KOPT-K1 (cell line): Measurements from ENCODE around the gene PRDM8.
"Not testable (repeated sequence)": the region's sequence is repeated elsewhere in the genome, so short reads cannot be mapped to it uniquely, and the experiment has no call there.

Experiments used
- H3K27ac ChIP-seq: fragments of 200-600 bp; sonication (generic); 2 replicates; pipeline ENCODE4 v1.5.1; 2016; ENCODE audit warnings: antibody characterized with exemption, mild to moderate bottlenecking, low read depth, low read length; ENCODE audit not compliant: poor library complexity, severe bottlenecking
- H3K36me3 ChIP-seq: fragments of 200-600 bp; sonication (generic); 2 replicates; pipeline ENCODE4 v1.5.1; 2017; ENCODE audit warnings: antibody characterized with exemption, mild to moderate bottlenecking, low read length, moderate library complexity; ENCODE audit not compliant: insufficient read depth
- H3K9me3 ChIP-seq: fragments of 200-600 bp; sonication (generic); 2 replicates; pipeline ENCODE4 v1.5.1; 2017; ENCODE audit warnings: antibody characterized with exemption, low read length, mild to moderate bottlenecking; ENCODE audit not compliant: insufficient read depth, poor library complexity, severe bottlenecking

PRDM8 gene

DNA sequence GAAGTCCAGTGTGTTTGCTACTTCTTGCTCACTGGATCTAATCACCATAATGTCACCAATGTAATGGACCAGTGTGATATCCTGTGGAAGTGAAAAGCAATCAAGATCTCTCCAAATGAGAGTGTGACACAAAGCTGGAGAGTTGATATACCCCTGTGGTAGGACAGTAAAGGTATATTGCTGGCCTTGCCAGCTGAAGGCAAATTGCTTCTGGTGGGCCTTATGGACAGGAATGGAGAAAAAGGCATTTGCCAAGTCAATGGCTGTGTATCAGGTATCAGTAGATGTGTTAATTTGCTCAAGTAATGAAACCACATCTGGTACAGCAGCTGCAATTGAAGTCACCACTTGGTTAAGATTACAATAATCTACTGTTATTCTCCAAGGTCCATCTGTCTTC, 19.5 kb upstream of the PRDM8 start:
- H3K9me3 ChIP-seq: peaks cover 10% of the 10 kb centered on the region
- H3K27ac ChIP-seq, H3K36me3 ChIP-seq: not testable (repeated sequence)

DNA sequence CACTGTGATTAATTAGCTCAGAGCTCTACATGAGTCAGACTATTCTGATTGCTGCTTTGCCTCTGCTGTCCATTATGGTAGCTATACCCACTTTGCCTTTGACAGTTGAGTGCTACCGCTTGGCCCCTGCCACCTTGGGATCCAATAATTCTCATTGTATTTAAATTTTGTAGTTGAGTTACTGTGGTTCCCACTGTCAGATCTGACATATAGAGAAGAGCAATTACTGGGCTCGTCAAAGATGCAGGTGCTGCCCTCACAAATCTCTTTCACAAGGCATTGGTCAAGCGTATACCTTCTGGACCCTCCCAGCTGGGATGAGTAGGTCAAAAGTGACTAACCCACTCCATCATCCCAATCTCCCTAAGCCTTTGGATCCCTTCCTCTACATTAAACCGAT, 18.3 kb upstream of the PRDM8 start:
- H3K9me3 ChIP-seq: peaks cover 10% of the 10 kb centered on the region
- H3K27ac ChIP-seq: no peak overlapping the region
- no peaks in the 10 kb centered on the region for H3K36me3 ChIP-seq

DNA sequence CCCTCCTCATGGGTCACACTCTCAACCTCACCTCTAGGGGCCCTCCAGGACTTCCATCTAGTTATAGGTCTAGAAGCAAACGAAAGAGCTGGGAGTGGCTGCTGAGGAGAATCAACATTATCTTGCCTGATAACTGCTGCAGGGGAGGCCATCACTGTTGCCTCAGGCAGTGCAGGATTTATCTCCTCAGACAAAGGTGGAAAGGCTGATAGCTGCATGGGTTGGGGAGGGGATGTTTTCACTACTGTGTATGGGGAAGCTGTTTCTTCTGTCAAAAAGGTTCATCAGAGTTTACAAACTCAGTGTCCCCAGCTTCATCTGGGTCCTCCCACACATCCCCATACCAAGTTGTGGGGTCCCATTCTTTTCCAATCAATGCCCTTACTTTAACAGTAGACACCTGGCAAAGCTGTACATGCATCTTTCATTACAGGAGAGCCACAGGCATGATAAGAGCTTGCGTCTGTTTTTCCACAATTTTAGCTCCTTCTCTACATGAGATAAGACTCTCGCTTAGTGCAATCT, 17.6 kb upstream of the PRDM8 start:
- Histone ChIP-seq H3K9me3 (peaks cover 10% of the 10 kb centered on the region), H3K36me3 (no peaks in the 10 kb centered on the region), H3K27ac (no peak overlapping the region)

DNA sequence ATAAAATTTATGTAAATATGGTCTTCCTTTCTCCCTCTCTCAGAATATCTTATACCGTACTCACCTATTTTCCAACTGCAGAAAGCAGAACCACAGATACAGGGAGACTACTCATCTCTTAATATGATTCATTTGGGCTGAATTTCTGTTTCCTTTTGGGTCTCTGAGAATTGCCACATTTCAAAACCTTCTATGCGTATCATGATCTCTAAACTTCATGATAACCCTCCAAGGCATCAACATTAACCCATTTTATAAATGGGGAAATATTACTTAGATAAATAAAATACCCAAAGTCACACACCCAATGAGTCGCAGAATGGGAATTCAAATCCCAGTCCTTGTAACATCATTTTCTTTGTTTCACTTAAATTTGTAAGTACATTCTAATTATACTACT, 16.6 kb upstream of the PRDM8 start:
- Histone ChIP-seq H3K36me3 (no peaks in the 10 kb centered on the region), H3K9me3 (peaks cover 10% of the 10 kb centered on the region), H3K27ac (no peak overlapping the region)

DNA sequence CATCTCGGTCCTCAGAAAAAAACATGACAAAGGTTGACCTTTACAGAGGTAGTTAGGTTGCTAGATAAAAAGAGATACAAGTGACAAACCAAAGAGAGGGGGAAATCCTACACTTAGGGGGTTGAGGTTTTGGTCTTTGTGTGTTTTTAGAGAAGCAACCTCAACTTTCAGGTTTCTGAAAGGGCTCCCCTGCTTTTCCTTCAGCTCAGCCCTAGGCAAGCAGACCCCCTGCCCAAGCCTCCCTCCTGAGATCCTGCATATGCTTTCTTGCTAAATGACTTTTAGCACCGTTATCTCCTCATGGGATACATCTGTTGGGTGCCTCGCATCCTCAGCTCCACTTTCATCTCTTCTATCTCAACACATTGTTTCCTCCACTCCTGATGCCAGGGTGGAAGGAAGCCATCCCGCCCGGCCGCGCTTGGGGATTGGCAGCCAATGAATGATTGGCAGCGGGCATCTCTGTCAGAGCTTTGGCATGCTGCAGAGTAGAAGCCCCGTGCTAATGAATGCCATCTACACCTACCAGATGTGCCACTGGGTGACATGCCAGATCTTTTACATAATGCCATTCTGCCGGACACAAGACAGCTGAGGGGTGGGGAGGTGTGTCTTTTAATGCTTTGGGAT, 15.0 kb upstream of the PRDM8 start:
- H3K9me3 ChIP-seq: peaks cover 10% of the 10 kb centered on the region
- no peaks in the 10 kb centered on the region for H3K36me3 ChIP-seq
- H3K27ac ChIP-seq: no peak overlapping the region

DNA sequence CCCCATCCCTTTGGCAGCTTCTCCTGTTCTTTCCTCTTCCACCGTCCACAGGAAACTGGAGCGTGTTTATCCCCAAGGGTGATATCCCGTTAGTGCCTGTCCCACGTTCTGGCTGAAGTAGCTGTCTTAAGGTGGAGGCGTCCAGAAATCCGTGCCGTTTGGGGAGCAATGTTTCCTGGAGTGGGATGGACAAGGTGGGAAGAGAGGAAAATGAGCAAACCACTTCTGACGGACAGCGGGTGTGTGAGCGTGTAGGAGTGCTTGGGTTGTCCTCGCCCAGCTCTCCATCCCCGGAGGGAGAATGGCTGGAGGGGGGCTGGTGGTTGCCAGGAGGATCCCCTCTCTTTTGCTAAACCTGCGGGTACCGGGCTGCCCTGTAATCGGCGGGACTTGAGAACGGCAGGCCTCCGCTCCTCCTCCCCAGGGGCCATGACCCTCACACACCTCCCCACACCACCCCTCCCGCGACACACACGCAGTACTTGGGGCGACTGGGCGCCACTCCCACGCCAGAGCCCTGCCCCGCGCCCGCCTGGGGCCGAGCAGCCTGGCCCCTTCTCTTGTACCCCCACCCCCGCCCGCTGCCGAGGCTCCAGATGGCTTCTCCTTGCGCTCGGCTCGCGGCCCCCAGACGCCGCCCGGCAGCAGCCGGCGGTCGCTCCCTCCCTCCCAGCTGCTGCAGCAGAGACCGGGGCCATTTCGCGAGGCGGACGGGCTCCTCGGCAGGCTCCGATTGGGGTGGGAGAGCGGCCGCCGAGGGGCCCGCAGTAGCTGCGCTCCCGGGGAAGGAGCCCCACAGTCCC, 13.9 kb upstream of the PRDM8 start:
- Histone ChIP-seq H3K36me3 (no peaks in the 10 kb centered on the region), H3K9me3 (peaks cover 10% of the 10 kb centered on the region), H3K27ac (peak overlapping the region; percentile 52)

DNA sequence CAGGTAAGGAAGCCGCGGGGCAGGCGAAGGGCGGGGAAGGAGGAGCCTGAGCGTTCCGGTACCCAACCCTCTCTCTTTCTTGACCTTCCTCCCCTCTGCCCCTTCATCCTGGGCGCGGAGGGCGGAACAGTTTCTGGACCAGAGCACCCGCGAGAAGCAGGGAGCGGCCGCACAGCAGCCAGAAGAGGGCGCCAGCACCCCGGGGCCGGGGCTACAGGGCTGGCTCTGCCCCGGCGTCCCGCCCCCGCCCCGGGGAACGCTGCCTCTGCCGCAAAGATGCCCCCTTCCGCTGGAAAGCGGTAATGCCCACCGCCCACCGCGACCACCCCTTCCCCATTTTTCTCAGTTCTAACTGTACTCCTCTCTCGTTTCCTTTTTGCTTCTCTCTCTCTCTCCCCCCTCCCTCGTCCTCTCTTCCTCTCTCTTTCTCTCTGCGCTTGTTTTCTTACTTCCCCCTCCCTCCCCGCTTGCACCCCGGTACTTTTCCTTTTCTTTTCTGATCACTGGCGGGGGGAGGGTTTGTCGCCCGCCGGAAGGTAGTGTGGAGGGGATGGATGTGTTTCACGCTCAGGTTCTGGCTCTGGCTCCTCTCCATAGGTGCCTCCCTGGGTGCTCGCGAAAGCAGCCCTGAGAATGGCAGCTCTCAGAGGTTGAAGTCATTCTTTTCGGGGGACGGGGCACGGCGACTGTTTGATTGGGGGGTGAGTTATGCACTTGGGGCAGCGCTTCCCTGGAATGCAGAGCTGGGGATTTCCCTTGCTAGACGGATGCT, 13.1 kb upstream of the PRDM8 start:
- H3K36me3 ChIP-seq: no peaks in the 10 kb centered on the region
- peak overlapping the region; percentile 52 for H3K27ac ChIP-seq
- peaks cover 6% of the 10 kb centered on the region for H3K9me3 ChIP-seq

DNA sequence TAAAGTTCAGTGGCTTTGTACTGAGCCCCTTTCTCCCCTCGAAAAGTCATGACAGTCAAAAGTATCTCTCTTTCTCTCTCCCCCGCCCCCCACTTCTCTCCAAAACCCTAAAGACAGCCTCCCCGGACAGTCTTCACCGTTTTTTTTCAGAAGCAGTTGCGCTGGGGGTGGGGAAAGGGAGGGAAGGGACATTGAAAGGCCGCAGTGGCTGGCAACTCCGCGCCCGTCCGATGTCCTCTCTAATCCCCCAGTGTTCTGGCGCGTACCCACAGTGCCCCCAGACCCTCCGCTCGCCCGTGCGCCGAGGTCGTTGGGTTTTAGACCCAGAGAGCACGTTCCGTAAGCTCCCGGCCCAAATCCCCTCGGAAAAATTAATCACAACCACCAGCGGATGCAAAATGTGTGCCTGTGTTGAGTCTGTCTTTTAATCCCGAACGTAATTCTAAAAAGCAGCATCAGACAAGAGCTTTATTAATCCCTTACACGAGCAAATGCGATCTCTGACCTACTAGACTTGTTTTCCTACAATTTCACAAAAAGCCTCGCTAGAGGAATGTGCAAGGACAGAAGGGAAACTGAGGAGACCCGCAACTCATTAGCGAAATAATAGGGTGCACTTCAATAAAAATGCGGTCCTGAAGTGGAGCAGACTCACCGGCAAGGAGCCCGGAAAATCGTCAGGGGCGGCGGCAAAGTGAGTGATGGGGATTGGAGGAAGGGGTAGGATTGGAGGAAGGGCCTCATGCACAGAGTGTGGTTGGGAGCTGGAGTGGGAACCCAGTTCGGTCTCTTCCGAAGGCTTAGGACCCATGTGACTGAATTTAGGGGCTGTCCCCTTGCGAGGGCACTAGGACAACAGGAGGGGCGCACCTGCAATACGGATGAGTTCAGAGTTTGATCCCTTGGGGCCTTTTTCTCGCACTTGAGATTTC, 12.2 kb upstream of the PRDM8 start:
- Histone ChIP-seq H3K36me3 (no peaks in the 10 kb centered on the region), H3K9me3 (no peaks in the 10 kb centered on the region), H3K27ac (peak overlapping the region; percentile 52)

DNA sequence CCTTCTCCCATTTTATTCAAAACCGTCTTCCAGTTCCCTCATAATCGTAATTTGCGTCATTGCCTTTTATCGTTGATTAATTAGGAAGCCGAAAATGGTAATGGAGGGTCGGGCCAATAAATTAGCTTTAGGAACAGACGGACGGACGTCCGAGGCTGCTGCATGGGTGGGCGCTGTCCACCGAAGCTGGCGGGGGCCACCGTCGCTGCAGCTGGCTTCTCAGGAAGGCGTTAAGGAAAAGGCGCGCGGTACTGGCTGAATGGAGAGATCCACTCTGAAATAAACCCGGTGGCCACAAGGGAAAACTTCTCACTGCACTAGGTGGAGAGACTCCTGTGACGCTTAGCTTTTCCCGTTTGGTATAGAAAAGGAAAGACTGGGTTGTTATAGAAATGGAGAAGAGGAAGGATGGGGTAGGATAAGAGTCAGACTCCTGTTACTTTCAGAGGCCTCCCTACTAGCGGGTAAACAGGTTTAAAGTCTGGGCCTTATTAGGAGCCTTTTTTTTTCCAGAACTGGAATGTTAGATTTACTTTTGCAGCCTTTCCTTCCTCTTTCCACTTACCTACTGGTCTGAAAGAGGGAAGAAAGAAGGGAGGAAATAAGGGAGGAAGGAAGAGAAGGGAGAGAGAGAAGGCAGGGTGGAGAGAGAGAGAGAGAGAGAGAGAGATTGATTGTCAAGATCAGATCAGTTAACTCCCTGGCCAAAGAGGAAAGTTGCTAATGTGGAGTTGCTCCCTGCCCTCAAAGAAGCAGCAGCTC, 11.3 kb upstream of the PRDM8 start:
- no peak overlapping the region for H3K27ac ChIP-seq
- H3K36me3 ChIP-seq: no peaks in the 10 kb centered on the region
- no peaks in the 10 kb centered on the region for H3K9me3 ChIP-seq

DNA sequence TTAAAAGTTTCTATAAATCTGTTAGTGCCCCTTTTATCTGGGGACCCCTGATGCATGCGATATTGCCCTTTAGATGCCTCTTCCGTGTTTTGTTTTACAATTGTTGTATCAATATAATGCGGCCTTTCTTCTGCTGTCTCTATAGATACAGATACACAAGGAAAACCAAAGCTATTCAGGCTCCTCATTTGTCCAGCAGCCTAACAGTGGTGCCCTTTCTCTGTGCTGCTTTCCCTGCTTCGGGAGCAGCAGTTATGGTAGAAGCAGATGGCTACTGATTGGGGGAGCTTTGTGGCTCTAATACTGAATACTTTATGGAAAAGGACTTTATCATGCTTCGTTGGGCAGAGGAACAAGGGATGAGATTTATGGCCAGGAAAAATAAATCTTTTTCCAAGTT, 10.6 kb upstream of the PRDM8 start:
- Histone ChIP-seq H3K27ac (no peak overlapping the region), H3K9me3 (no peaks in the 10 kb centered on the region), H3K36me3 (no peaks in the 10 kb centered on the region)

DNA sequence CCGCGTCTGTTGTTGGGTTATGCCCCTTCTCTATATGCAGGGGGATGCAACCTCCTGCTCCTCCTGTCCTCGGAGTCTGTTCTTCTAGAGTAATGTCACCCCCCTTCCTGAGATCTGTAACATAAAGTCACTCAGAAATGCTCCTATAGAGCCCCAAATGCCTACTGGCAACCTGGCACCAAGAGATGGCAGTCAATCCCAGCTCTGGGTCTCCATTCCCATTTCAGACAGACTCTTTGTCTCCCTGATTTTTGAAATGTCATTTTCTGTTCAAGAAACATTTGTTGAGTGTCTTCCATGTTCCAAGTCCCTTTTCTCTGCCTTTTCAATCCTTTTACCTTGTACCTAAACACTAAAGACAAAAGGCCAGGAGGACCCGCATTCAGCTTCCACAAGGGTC, 9.6 kb upstream of the PRDM8 start:
- Histone ChIP-seq H3K27ac (no peak overlapping the region), H3K36me3 (no peaks in the 10 kb centered on the region), H3K9me3 (no peaks in the 10 kb centered on the region)

DNA sequence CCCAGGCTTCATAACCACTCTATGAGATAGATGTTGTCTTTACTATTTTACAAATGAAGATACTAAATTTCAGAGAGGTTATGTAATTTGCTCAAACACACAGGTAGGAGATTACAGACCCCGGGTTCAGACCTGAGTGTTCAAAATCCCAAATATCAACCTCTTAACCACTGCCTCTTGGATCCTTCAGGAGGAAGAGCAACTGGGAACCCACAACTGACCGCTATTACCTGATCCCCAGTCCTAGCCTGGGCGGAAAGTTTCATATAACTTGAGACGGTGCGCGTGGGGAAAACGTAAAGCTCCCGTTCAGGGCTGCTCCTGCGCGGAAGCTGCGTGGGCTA, 8.9 kb upstream of the PRDM8 start:
- Histone ChIP-seq H3K27ac (no peak overlapping the region), H3K9me3 (no peaks in the 10 kb centered on the region), H3K36me3 (no peaks in the 10 kb centered on the region)

DNA sequence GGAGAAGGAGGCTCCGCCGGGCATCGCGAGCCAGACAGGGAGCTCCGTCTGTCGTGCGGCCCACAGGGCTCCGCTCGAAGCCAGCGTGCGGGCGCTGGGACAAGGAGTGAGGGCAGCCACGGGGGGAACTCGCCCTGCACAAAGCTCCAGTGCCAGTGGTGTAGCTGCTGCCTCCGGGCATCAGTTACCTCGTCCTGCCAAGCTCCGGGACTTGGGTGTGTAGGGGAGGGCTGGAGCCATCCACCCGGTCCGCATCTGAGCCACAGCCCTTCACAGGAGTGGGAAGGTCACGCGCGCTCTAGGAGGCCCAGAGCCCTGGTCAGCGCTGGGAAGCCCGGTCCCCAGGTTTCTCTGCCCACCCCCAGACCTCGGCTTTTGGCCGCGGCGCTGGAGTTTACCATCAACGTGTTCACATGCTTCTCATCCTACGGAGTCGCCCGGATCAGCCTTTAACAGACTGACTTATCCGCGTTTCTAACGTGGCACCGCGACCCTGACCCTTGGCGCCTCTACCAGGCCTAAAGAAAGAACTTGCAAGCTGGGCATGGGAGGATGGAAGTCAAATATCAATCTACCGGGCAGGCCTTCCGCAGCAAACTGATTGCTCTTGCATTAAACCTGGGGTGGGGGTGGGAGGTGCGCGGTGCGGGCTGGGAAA, 8.4 kb upstream of the PRDM8 start:
- H3K27ac ChIP-seq: no peak overlapping the region
- no peaks in the 10 kb centered on the region for H3K36me3 ChIP-seq

DNA sequence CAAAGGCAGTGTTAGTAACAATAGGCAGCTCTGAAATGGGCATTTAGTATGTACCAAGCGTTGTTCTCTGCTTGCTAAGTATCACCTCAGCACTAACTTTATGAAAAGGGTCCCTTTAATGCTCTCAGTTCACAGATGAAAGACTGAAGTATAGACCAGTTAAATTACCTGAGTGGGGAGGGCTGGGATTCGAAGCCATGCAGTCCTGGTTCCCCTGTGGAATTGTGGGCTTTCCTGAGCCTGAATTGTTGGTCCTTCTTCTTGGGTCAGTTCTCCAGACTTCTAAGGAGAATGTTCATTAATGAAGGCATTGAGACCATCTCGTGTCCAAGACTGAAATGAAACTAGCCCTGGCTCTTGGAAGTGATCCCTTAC, 7.7 kb upstream of the PRDM8 start:
- Histone ChIP-seq H3K36me3 (no peaks in the 10 kb centered on the region), H3K27ac (no peak overlapping the region), H3K9me3 (no peaks in the 10 kb centered on the region)

More for the DNA sequence above, 8.4 kb upstream of the PRDM8 start:
- no peaks in the 10 kb centered on the region for H3K9me3 ChIP-seq
